DMS153 (cell line): ENCODE results near the gene C1QTNF12.
A peak's percentile ranks its signal among the peaks of the same experiment; 100 is the strongest.

Experiments used
- DNase-seq: peaks from one replicate; lab custom pipeline; 2025; lab: John Stamatoyannopoulos, UW

C1QTNF12 gene

GRCh38 chr1:1213345-1214265 is 32.9 kb downstream of the C1QTNF12 start, which contains the start of gene TNFRSF4:
Gene TNFRSF4 (minus strand): TSS chr1:1214153. CDS start chr1:1214127, 26 bp downstream.
- DNase-seq = no peak

GRCh38 chr1:1212780-1213344 is 33.7 kb downstream of the C1QTNF12 start:
- no peak for DNase-seq

GRCh38 chr1:1211541-1212441 is 34.7 kb downstream of the C1QTNF12 start:
- no peak for DNase-seq

- no peak for DNase-seq
These were observed 35.6 kb downstream of the C1QTNF12 start for GRCh38 chr1:1210726-1211540.

- DNase-seq = no peak
These were observed 37.6 kb downstream of the C1QTNF12 start for GRCh38 chr1:1208713-1209433.

GRCh38 chr1:1207571-1207892 is 39.0 kb downstream of the C1QTNF12 start:
- DNase-seq = no peak

GRCh38 chr1:1206966-1207531 is 39.5 kb downstream of the C1QTNF12 start:
- DNase-seq = no peak

GRCh38 chr1:1206376-1206965 is 40.1 kb downstream of the C1QTNF12 start, which contains the start of gene TNFRSF18:
Gene TNFRSF18 (minus strand): TSS chr1:1206592. CDS start chr1:1206571, 21 bp downstream.
- peak; percentile 51 for DNase-seq

GRCh38 chr1:1205769-1206375 is 40.6 kb downstream of the C1QTNF12 start:
- DNase-seq = no peak

- no peak for DNase-seq
These were observed 41.3 kb downstream of the C1QTNF12 start for GRCh38 chr1:1204998-1205768.

GRCh38 chr1:1204425-1204920 is 42.0 kb downstream of the C1QTNF12 start:
- no peak for DNase-seq

- no peak for DNase-seq
These were observed 42.7 kb downstream of the C1QTNF12 start for GRCh38 chr1:1203561-1204424.

- DNase-seq = no peak
These were observed 43.5 kb downstream of the C1QTNF12 start for GRCh38 chr1:1202831-1203560.

GRCh38 chr1:1200876-1201810 is 45.4 kb downstream of the C1QTNF12 start:
- no peak for DNase-seq

GRCh38 chr1:1199961-1200875 is 46.3 kb downstream of the C1QTNF12 start:
- DNase-seq = no peak
